Pancreas (tissue), 10 donors: ENCODE measurements around the gene ADAMTS19. TPM values are rescaled to one million over a fixed set of nuclear protein-coding genes. Genes with fewer than 3 reads are reported as not detected.

Experiments used
- ATAC-seq, 4 donors: fragments of 200-7000 bp; cut with Tn5 transposase; one replicate each; pipeline versions ENCODE4 v1.8.0 to v1.9.1; 2020; ENCODE audit warnings: mild to moderate bottlenecking in 4 of 4, moderate library complexity in 4 of 4
- DNase-seq, 6 donors: peaks; one replicate each; pipeline ENCODE4 v3.0.0-alpha.2; 2020
- FAIRE-seq: peaks from 2 replicates; lab custom pipeline; 2012; peaks lifted over from hg19 to GRCh38; lab: Jason Lieb, UNC
- H3K27ac ChIP-seq, 4 donors: fragments of 200-600 bp; sonication (generic); 1 replicate in 3 of 4; 2 replicates in 1 of 4; pipeline versions ENCODE4 v1.5.0 to v1.8.0; 2020
- H3K27me3 ChIP-seq, 4 donors: fragments of 200-600 bp; one replicate each; pipeline ENCODE4 v1.8.0; 2021
- H3K36me3 ChIP-seq, 3 donors: fragments of 200-600 bp; sonication (generic) in 1 of 3; one replicate each; pipeline versions ENCODE4 v1.5.0 to v1.8.0; 2020 to 2021
- H3K4me1 ChIP-seq, 3 donors: fragments of 200-600 bp; one replicate each; pipeline ENCODE4 v1.8.0; 2021
- H3K4me3 ChIP-seq, 4 donors: fragments of 200-600 bp; sonication (generic) in 2 of 4; one replicate each; pipeline versions ENCODE4 v1.5.0 to v1.8.0; 2020 to 2021
- H3K9me3 ChIP-seq, 4 donors: fragments of 200-600 bp; one replicate each; pipeline ENCODE4 v1.8.0; 2021
- WGBS, 2 donors: extraction: QIAGEN DNeasy Blood & Tissue Kit; methylation state at CpG; one replicate each; pipeline ENCODE4 v1.1.7; 2013; 5-methylcytosine and 5-hydroxymethylcytosine counted together
- intact Hi-C, 3 donors: fragments of 100-400 bp; cut with DNase I; formaldehyde crosslinking; loops; one replicate each; pipeline versions ENCODE4 v1.11.1 to v1.14.2; 2022
- polyA plus RNA-seq, 2 donors: library from polyadenylated mRNA; stranded (reverse); fragments of 200-250 nt; gene quantifications; one replicate each; pipeline ENCODE4 v1.2.3, GENCODE V29; 2013
- total RNA-seq, 6 donors: library from RNA; stranded (reverse); fragmentation: NEBNext Ultra II Directional in 4 of 6; extraction: Animal tissue kit (Norgen Biotek cat#: 25700) in 4 of 6; gene quantifications; one replicate each; pipeline versions ENCODE4 v1.2.1 to v1.2.4, GENCODE V29; 2021 to 2023
- TF ChIP-seq, protein P1 (sequence below), 4 donors: fragments of 200-600 bp; sonication (generic) in 3 of 4; IDR thresholded peaks; one replicate each; pipeline versions ENCODE4 v1.5.0 to v1.8.0; 2021; ENCODE audit warnings: antibody characterized with exemption in 4 of 4
- donor health status: healthy with polysubstance abuse.
- donor health status: DM: no; HTN: no; CAD: no; lungs with moderate emphysema.
- donor health status: DM: no; HTN: no; CAD: no.
- donor health status: control.
- donor health status: control.
- donor health status: Bipolar disorder and iron deficiency.
- donor health status: DM: yes; HTN: yes; CAD: no.
- donor health status: DM: no; HTN: no; CAD: no.
- donor health status: DM: no; HTN: no; CAD: no.
- donor health status: DM: yes; HTN: yes; CAD: no.

Gene ADAMTS19
- total and polyA plus RNA-seq, 8 donors, result 0.02 to 0.22 (median 0.08) TPM; not detected in 1

- 33 to 34% methylated on average over 3 of the region's 3 CpGs for WGBS, 2 donors
- Histone ChIP-seq H3K9me3 (no peaks in the 10 kb centered on the region), H3K27ac (peak overlapping the region in 1 of 4 donors; percentile 3), H3K36me3 (no peaks in the 10 kb centered on the region), H3K4me3 (peak overlapping the region in 2 of 4 donors; percentile 34 to 42), H3K27me3 (no peaks in the 10 kb centered on the region), H3K4me1 (peaks cover 0 to 6% (median 0%) of the 10 kb centered on the region in 3 donors)
- TF ChIP-seq, protein P1, sequence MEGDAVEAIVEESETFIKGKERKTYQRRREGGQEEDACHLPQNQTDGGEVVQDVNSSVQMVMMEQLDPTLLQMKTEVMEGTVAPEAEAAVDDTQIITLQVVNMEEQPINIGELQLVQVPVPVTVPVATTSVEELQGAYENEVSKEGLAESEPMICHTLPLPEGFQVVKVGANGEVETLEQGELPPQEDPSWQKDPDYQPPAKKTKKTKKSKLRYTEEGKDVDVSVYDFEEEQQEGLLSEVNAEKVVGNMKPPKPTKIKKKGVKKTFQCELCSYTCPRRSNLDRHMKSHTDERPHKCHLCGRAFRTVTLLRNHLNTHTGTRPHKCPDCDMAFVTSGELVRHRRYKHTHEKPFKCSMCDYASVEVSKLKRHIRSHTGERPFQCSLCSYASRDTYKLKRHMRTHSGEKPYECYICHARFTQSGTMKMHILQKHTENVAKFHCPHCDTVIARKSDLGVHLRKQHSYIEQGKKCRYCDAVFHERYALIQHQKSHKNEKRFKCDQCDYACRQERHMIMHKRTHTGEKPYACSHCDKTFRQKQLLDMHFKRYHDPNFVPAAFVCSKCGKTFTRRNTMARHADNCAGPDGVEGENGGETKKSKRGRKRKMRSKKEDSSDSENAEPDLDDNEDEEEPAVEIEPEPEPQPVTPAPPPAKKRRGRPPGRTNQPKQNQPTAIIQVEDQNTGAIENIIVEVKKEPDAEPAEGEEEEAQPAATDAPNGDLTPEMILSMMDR (IDR thresholded peaks at IDR 0.05), result no peak
- FAIRE-seq, result no peak
- intact Hi-C loops, result no loop called here
- peak in 1 of 6 donors; percentile 7 for DNase-seq
- peak; percentile 1 to 33 (median 18) for ATAC-seq
Observed at GRCh38 chr5:129438322-129438721, 21.8 kb upstream of the ADAMTS19 start.

DNA sequence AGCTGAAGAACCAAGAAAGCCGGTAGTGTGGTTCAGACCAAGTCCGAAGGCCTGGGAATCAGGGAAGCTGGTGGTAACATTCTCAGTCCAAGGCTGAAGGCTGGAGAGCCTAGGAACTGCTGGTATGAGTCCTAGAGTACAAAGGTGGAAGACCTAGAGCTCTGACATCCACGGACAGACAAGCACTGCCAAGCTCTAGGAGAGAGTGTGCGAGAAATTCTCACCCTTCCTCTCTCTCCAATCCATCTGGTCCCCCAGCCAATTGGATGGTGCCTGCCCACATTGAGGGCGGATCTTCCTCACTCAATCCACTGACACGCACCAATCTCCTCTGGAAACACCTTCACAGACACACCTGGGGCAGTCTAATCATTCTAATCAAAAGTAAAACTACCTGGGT, 19.7 kb upstream of the ADAMTS19 start:
- H3K27me3 ChIP-seq, result no peaks in the 10 kb centered on the region
- intact Hi-C loops, result no loop called here
- H3K4me1 ChIP-seq, result peaks cover 0 to 6% (median 0%) of the 10 kb centered on the region in 3 donors
- DNase-seq (peak; percentile 45 to 80 (median 62)), FAIRE-seq (no peak), ATAC-seq (peak; percentile 88 to 96 (median 94))
- H3K36me3 ChIP-seq, result no peaks in the 10 kb centered on the region
- peak overlapping the region; percentile 20 to 42 (median 32) for H3K4me3 ChIP-seq
- TF ChIP-seq, protein P1 (IDR thresholded peaks at IDR 0.05), result no peak
- peak overlapping the region in 3 of 4 donors; percentile 3 to 40 (median 37) for H3K27ac ChIP-seq
- H3K9me3 ChIP-seq, result no peaks in the 10 kb centered on the region
- WGBS, 2 donors, result 32 to 45% methylated on average over 6 of the region's 6 CpGs

DNA sequence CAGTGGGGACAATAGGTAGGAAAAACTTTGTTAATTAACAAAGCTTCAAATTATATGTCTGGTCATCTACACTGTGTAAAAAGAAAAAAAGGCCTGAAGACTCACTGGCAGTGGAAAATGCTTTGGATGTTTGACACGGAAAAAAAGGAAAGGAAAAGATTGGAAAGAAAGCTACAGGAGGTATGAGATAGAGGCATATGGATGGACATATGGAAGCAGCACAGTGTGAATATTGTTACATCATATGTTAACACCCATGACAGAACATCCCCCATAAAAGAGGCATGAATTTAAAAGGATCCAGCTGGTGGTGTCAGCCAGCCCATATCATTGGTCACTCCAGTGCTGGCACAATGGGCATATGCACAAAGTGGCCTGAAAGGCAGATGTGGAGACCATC, 19.0 kb upstream of the ADAMTS19 start:
- no peak for ATAC-seq
- DNase-seq, result no peak
- Histone ChIP-seq H3K27ac (no peak overlapping the region), H3K27me3 (no peaks in the 10 kb centered on the region), H3K9me3 (no peaks in the 10 kb centered on the region), H3K4me1 (peaks cover 0 to 6% (median 0%) of the 10 kb centered on the region in 3 donors), H3K36me3 (no peaks in the 10 kb centered on the region), H3K4me3 (no peak overlapping the region)
- TF ChIP-seq, protein P1 (IDR thresholded peaks at IDR 0.05), result no peak
- no peak for FAIRE-seq
- intact Hi-C loops, result no loop called here
- 63 to 84% methylated on average over 1 of the region's 1 CpG for WGBS, 2 donors

DNA sequence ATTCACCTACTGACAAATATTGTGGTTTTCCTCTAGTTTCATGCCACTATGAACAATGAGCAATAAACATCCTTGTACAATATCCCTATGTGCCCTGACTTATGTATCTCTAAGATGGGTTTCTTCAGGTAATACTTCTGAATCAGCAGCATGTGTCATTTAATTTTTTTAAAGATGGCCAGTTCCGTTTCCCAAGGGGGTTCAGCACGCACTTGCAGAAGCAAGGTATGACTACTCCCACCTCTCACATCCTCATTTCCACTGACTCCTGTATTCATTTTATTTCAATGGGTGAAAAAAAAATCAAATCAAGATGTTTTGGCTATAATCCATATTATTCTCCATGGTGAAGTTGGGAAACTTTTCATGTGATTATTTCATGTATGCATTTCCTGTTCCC, 14.7 kb upstream of the ADAMTS19 start:
- no peak overlapping the region for H3K27ac ChIP-seq
- no peaks in the 10 kb centered on the region for H3K27me3 ChIP-seq
- ATAC-seq, result no peak
- DNase-seq, result no peak
- 86 to 91% methylated on average over 2 of the region's 2 CpGs for WGBS, 2 donors
- H3K4me3 ChIP-seq, result no peak overlapping the region
- H3K36me3 ChIP-seq, result no peaks in the 10 kb centered on the region
- intact Hi-C loops, result no loop called here
- H3K9me3 ChIP-seq, result no peaks in the 10 kb centered on the region
- H3K4me1 ChIP-seq, result no peaks in the 10 kb centered on the region
- TF ChIP-seq, protein P1 (IDR thresholded peaks at IDR 0.05), result no peak
- FAIRE-seq, result no peak

- H3K4me1 ChIP-seq, result no peaks in the 10 kb centered on the region
- WGBS, 2 donors, result 90 to 99% methylated on average over 2 of the region's 2 CpGs
- intact Hi-C loops, result no loop called here
- FAIRE-seq (no peak), DNase-seq (no peak), ATAC-seq (no peak)
- no peaks in the 10 kb centered on the region for H3K9me3 ChIP-seq
- no peaks in the 10 kb centered on the region for H3K27me3 ChIP-seq
- H3K27ac ChIP-seq, result no peak overlapping the region
- TF ChIP-seq, protein P1 (IDR thresholded peaks at IDR 0.05), result no peak
- H3K4me3 ChIP-seq, result no peak overlapping the region
- no peaks in the 10 kb centered on the region for H3K36me3 ChIP-seq
Observed at GRCh38 chr5:129447968-129448367, 12.1 kb upstream of the ADAMTS19 start.
